ENCODE data around the gene CPLANE1. TPM values are rescaled to one million over a fixed set of nuclear protein-coding genes. Genes with fewer than 3 reads are reported as not detected.
A peak's percentile ranks its signal among the peaks of the same experiment; 100 is the strongest.

The CPLANE1 gene
- total RNA-seq, 4 donors from 2014 or later, result 53.9 to 81.7 (median 62.9) TPM

DNA sequence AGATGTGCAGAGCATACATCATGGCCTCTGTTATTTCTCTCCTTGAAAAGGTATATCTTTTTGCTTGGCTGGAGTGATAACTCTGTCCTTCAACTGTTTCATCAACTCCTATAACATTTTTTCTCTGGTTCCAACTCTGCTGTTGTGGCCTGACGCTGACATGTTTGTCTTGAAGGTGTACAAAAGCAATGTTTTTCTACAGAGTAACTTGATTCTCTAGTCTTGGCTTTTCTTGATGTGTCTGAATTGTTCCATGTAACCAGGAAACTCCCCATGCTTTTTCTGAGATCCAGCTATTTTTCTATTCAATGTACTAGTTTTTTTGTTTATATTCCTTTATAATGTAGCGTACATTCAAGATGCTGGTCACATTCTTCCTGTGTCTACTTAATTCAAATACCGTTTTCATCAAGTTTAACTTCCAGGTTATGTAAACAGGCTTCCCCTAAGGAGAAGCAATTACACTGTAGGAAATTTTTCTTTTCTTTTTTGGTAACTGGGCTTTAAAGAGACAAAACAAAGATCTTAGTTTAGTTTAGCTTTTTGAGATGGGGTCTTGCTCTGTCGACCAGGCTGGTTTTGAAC lies 6.7 kb upstream of the CPLANE1 start:
- intact Hi-C loops (cut with DNase I), result no loop called here
- no peak overlapping the region for H3K27ac ChIP-seq
- no peak overlapping the region for H3K4me3 ChIP-seq (replicated peaks in 1 of 3)
- no peaks in the 10 kb centered on the region for H3K4me1 ChIP-seq
- H3K36me3 ChIP-seq, result no peaks in the 10 kb centered on the region
- no peaks in the 10 kb centered on the region for H3K9me3 ChIP-seq
- no peak for DNase-seq
- no peaks in the 10 kb centered on the region for H3K27me3 ChIP-seq
- TF ChIP-seq, protein P1, sequence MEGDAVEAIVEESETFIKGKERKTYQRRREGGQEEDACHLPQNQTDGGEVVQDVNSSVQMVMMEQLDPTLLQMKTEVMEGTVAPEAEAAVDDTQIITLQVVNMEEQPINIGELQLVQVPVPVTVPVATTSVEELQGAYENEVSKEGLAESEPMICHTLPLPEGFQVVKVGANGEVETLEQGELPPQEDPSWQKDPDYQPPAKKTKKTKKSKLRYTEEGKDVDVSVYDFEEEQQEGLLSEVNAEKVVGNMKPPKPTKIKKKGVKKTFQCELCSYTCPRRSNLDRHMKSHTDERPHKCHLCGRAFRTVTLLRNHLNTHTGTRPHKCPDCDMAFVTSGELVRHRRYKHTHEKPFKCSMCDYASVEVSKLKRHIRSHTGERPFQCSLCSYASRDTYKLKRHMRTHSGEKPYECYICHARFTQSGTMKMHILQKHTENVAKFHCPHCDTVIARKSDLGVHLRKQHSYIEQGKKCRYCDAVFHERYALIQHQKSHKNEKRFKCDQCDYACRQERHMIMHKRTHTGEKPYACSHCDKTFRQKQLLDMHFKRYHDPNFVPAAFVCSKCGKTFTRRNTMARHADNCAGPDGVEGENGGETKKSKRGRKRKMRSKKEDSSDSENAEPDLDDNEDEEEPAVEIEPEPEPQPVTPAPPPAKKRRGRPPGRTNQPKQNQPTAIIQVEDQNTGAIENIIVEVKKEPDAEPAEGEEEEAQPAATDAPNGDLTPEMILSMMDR (IDR thresholded peaks at IDR 0.05), result no peak
- no peak for TF ChIP-seq POLR2A (IDR thresholded peaks at IDR 0.05)
- 82% methylated on average over 4 of the region's 4 CpGs for WGBS, 2 donors

DNA sequence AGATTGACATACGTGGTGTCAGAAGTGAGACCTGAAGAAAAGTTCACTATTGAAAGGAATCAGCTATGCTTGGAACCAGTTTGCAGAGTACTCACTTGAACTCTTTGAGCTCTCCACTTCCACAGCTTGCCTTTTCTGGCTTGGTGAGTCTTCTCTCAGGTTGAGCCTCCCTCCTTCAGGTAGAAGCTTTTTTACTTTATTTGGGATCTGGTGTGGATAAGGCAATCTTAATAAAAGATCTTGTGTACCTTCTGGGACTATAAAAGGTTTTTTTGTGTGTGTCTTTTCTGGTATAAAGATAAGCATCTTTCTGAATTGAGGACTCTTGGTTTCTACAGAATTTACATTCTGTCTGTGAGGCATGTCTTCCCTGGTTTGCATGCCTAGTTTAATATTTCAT lies 5.4 kb upstream of the CPLANE1 start:
- DNase-seq, result no peak
- 96 to 97% methylated on average over 1 of the region's 1 CpG for WGBS, 2 donors
- H3K4me3 ChIP-seq (replicated peaks in 1 of 3), result no peak overlapping the region
- H3K27me3 ChIP-seq, result no peaks in the 10 kb centered on the region
- TF ChIP-seq POLR2A (IDR thresholded peaks at IDR 0.05), result no peak
- TF ChIP-seq, protein P1 (IDR thresholded peaks at IDR 0.05), result no peak
- intact Hi-C loops (cut with DNase I), result no loop called here
- H3K4me1 ChIP-seq, result peaks cover 6 to 7% of the 10 kb centered on the region in 2 donors
- no peak overlapping the region for H3K27ac ChIP-seq
- H3K36me3 ChIP-seq, result no peaks in the 10 kb centered on the region
- H3K9me3 ChIP-seq, result no peaks in the 10 kb centered on the region

DNA sequence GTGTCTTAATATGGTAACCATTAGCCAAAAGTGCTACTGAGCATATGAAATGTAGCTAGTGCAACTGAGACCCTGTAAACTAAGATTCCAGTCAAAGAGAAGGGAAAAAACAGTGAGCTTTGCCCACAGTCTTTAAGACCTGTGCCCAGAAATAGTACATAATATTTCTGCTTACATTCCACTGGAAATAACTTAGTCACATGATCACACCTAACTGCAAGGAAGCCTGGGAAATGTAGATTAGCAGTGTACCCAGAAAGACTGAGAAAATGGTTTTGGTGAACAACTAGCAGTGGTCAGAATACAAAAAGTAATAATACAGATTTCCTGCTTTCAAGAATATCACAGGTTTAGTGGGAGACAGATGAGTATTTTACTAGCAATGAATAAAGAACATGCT lies 2.5 kb upstream of the CPLANE1 start:
- Histone ChIP-seq H3K9me3 (no peaks in the 10 kb centered on the region), H3K36me3 (no peaks in the 10 kb centered on the region), H3K27me3 (no peaks in the 10 kb centered on the region), H3K27ac (peak overlapping the region in 1 of 3 donors; percentile 12), H3K4me1 (peaks cover 22 to 25% of the 10 kb centered on the region in 2 donors), H3K4me3 (replicated peaks in 1 of 3) (no peak overlapping the region)
- TF ChIP-seq POLR2A (IDR thresholded peaks at IDR 0.05), result no peak
- TF ChIP-seq, protein P1 (IDR thresholded peaks at IDR 0.05), result no peak
- DNase-seq, result no peak
- intact Hi-C loops (cut with DNase I), result no loop called here

DNA sequence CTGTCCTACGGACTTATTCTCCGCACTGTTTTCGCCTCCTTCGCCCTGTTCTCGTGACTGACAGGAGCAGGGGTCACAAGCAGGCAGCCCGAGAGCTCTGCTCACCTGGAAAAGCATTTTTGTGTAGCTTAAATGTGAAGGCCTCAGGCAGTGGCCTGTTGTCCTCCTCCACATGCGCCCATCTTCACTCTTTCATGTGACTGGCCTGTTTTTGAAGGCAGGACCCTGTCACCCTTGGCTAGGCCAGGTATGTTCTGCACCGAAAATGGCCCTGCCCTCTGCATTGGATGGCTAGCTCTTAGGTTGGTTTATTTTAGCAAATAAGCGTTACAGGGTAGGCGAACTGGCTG lies 614 bp upstream of the CPLANE1 start:
- H3K36me3 ChIP-seq, result no peaks in the 10 kb centered on the region
- WGBS, 2 donors, result 53 to 57% methylated on average over 10 of the region's 10 CpGs
- TF ChIP-seq POLR2A (IDR thresholded peaks at IDR 0.05), result no peak
- TF ChIP-seq, protein P1 (IDR thresholded peaks at IDR 0.05), result no peak
- H3K4me1 ChIP-seq, result peaks cover 22 to 31% of the 10 kb centered on the region in 2 donors
- no peaks in the 10 kb centered on the region for H3K9me3 ChIP-seq
- H3K27me3 ChIP-seq, result no peaks in the 10 kb centered on the region
- H3K27ac ChIP-seq, result peak overlapping the region; percentile 90 to 96 (median 93)
- intact Hi-C loops (cut with DNase I), result no loop called here
- peak; percentile 51 to 65 for DNase-seq
- H3K4me3 ChIP-seq (replicated peaks in 1 of 3), result peak overlapping the region; percentile 65 to 89 (median 76)

DNA sequence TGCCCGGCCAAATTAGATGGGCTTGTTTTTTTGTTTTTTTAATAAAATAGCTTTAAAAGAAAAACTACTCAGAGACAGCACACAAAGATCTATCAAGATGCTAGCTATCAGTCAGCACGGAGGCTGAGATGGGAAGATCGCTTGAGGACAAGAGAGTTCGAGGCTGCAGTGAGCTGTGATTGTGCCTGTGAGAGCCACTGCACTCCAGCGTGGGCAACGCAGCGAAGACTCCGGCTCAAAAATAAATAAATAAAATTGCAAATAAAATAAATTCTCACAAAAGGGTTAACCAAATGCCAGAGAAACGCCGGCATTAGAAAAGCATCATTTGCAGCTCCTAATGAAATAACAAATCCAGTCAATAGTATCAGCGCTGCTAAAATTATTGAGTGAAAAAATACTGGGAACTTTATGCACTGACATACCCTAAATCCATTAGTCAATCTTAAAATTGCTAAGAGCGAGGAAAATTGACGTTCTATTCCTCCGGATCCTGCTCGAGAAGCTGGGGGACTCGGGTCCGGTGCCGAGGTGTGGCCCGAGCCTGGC lies 681 bp downstream of the CPLANE1 start:
- H3K9me3 ChIP-seq, result no peaks in the 10 kb centered on the region
- no peak for DNase-seq
- H3K4me1 ChIP-seq, result peaks cover 22 to 31% of the 10 kb centered on the region in 2 donors
- intact Hi-C loops (cut with DNase I), result no loop called here
- H3K27me3 ChIP-seq, result no peaks in the 10 kb centered on the region
- peak overlapping the region; percentile 65 to 89 (median 76) for H3K4me3 ChIP-seq (replicated peaks in 1 of 3)
- H3K36me3 ChIP-seq, result no peaks in the 10 kb centered on the region
- H3K27ac ChIP-seq, result peak overlapping the region; percentile 90 to 96 (median 93)
- TF ChIP-seq, protein P1 (IDR thresholded peaks at IDR 0.05), result no peak
- TF ChIP-seq POLR2A (IDR thresholded peaks at IDR 0.05), result no peak
- WGBS, 2 donors, result 7% methylated on average over 19 of the region's 19 CpGs

All from thyroid gland (tissue), 4 donors.